Activated CD8-positive, alpha-beta memory T cell treated with anti-CD3 and anti-CD28 coated beads for 1 hour (primary cell): ENCODE data around the gene AQP5.

Experiments
- DNase-seq, 2 donors: peaks; one replicate each; pipeline ENCODE4 v3.0.0-alpha.2; 2020; ENCODE audit warnings: low read depth in 1 of 2; ENCODE audit errors: extremely low read depth in 1 of 2

Gene AQP5

DNA sequence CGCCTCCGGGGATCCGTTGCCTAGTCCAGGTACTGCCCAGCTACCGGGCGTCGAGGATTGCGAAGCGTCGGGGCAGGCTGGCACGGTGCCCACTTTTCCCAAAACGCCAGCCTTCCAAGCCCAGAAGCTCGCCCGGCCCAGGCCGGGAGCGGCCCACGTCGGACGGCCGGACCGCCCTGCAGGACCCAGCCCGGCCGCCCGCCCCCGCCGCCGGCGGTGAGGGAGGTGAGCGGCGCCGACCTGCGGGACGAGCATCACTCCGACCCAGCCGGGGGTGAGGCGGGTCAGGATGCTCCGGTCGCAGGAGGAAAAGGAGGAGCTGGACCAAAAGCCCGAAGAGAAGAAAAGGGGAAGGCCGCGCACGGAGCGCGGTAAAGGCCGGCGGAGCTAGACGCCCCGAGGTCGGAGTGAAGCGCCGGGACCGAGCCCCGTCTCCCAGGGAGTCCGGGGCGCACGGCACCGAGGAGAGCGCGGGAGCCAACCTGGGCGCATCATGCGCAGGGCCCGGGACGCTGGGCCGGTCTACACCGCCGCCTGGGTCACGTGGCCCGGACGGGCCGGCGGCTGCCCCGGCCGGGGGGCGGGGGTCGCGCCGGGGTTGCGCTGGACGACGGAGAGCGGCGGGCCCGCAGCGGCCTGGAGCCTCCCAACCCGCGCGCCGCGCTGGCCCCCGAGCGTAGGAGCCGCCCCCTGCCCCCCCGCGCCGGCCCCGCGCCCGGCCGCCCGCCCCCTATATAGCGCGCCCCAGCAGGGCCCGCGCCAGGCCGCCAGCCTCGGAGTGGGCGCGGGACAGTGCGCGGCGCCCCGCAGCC lies at the start of gene AQP5:
Gene AQP5 (plus strand): TSS at position 762 of the 812 bp plus-strand sequence. CDS start 146 bp downstream, outside the sequence.
- DNase-seq: no peak

DNA sequence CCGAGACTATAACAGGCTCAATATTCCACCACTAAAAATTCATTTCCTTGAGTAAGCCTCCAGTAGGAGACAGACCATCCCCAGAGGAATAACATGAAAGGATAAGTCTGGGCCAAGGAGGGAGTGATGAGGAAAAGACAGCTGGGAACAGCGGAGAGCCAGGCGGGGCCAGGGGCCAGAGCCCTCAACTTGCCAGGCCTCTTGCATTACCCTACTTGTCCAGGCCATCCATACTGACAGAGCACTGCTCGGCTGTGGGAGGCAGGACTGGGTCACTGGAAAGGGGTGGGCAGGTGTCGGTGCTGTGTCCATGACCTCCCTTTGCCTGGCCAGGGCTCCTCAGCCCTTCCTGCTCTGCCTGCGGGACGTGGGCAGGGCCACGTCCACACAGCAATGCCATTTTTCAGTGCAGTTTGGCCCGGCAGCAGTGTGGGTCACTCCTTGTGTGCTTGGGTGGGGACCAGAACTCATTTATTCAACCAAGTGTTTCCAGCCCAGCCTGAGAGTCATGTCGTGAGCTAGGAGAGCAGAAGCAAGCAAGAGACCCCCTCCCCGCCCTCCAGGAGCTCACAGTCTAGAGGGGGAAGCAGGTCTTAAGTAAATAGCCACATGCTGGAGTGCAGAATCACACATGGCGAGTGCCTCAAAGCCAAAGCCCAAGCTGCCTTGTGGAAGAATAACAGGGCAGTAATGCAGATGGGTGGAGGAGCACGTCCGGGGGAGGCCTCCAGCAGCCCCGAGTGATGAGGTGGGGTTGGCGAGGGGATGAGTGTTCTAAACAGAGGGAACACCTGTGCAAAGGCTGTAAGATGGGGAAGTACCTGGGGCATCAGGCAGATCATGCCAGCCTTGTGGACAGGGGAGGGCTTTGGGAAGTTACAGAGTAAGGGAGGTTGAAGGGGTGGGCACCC lies 49.1 kb upstream of the AQP5 start:
- DNase-seq: no peak

DNA sequence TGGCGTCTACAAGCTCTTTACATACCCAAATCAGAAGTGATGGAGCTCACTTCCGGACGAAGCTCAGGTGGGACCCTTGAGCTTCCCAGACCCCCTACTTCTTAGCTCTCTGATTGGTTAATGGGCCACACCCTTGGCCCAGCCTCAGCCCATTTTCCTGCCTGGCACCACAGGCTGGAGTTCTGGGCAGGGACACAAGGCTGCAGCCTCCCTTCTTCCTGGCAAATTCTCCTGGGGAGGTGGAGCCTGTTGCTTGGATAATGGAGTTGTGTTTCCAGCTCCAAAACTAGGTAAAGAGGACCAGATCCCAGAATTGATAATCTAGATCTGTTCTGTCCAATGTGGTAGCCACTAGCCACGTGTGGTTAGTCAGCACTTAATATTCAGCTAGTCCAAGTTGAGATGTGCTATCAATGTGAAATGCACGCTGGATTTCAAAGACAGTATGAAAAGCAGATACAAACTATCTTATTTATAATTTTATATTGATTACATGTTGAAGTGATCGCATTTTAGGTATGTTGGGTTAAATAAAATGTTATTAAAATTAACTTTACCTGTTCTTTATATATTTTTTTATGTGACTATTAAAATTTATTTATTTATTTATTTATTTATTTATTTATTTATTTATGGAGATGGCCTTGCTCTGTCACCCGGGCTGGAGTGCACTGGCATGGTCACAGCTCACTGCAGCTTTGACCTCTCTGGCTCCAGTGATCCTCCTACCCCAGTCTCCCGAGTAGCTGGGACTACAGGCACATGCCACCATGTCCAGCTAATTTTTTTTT lies 45.3 kb upstream of the AQP5 start:
- DNase-seq: no peak

DNA sequence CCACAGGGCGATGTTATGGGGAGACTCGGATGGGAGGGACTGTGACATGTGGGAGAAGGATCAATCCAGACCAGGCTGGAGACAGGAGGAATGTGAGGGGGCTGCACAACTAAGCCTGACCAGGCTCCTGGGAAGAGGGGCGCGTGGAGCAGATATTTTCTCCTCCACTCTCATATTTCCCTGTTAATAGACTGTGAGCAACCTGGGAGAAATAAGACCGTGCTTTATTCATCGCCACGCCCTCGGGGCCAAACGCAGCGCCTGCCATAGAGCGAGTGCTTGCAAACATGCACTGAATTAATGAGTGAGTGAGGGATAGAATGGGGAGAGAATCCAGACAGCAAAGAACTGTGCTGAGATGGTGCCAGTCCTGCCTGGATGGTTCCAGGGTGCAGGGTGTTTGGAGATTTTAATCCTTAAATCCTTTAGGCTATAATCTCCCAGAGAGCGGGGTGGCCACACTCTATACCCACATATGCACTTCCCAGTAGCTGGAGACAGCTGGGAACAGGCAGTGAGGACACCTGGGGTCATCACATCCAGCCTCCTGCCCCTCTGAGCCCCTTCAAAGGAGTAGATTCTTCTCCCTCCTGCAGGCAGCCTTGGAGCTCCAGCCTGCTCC lies 44.4 kb upstream of the AQP5 start:
- no peak for DNase-seq

DNA sequence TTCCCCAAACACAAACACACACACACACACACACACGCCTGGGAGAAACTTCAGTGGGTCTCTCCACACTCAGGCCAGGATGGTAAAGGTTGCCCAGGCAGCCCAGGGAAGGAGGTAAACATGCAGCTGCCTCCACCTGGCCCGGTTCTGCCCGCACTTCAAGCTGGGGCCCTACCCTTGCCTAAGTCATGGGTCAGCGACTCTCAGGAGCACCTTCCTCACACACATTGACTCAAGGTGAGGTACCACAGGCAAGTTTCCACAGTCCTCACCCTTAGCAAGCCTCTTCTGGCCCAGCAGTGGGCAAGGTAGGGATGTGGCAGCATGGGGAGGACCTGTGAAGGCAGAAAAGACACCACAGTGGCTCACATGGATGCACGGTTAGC lies 43.9 kb upstream of the AQP5 start:
- DNase-seq: no peak

DNA sequence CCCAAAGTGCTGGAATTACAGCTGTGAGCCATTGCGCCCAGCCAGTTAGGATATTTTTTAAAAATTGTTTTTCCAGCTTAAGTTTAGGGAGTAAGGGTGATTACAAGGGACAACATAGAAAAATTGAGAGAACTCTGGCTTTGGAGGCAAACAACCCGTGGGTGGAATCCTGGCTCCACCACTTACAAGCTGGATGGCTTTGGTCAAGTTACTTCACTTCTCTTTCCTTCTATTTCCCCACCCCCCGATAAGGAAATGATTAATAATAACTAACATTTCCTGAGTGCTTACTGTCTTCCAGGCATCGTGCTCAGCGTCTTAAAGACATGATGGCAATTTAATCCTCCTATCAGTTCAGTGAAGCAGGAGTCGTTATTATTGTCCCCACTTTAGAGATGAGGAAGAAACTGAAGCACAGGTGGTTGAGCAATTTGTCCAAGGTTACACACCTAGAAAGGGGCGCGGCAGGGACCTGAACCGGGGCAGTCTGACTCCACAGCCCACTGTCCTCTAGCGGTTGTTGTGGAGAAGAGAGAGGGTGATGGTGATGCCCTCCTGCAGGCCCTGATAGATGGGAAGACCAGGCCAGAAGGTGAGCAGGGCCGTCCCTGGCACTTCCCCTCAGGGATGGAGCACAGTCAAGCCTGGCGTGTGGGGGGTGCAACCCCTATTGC lies 41.3 kb upstream of the AQP5 start:
- DNase-seq: no peak

DNA sequence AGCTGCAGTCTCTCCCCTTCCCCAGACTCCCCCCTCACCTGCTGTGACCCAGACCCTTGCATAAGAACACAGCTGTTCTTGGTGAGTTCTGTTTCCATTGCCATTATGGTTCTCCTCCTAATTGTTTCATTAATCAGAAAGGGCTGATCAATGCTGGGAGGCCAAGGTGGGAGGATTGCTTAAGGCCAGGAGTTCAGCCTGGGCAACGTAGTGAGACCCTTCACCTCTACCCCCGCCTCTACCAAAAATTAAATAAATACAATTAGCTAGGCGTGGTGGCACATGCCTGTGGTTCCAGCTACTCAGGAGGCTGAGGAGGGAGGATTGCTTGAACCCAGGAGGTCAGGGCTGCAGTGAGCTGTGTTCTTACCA lies 40.8 kb upstream of the AQP5 start:
- DNase-seq: no peak

DNA sequence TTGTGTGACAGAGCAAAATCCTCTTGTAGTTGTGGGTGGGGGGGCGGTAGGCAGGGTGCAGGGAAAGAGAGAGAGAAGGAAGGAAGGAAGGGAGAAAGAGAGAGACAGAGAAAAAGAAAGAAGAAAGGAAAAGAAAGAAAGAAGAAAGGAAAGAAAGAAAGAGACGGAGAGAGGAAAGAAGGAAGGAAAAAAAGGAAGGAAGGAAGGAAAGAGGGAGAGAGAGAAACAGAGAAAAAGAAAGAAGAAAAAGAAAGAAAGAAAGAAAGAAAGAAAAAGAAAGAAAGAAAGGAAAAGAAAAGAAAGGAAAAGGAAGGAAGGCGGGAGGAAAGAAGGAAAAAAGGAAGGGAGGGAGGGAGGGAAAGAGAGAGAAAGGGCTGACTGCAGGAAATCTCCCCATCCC lies 40.4 kb upstream of the AQP5 start:
- no peak for DNase-seq

DNA sequence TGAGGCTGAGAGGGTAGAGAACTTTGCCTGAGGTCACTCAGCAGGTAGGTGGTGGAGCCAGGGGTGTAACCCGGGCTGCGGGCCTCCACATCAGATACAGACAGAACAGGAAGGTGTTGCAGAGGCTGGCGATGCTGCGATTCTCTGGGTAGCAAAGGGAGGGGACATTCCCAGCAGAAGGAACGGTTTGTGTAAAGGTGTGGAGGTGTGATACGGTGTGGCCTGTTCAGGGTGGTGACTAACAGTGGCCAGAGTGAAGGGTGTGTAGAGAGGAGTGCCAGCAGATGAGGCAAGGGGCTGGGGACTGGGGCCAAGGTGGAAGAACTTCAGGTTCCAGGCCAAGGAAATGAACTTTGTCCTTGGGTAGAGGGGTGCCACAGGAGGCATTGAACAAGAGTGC lies 39.7 kb upstream of the AQP5 start:
- no peak for DNase-seq

DNA sequence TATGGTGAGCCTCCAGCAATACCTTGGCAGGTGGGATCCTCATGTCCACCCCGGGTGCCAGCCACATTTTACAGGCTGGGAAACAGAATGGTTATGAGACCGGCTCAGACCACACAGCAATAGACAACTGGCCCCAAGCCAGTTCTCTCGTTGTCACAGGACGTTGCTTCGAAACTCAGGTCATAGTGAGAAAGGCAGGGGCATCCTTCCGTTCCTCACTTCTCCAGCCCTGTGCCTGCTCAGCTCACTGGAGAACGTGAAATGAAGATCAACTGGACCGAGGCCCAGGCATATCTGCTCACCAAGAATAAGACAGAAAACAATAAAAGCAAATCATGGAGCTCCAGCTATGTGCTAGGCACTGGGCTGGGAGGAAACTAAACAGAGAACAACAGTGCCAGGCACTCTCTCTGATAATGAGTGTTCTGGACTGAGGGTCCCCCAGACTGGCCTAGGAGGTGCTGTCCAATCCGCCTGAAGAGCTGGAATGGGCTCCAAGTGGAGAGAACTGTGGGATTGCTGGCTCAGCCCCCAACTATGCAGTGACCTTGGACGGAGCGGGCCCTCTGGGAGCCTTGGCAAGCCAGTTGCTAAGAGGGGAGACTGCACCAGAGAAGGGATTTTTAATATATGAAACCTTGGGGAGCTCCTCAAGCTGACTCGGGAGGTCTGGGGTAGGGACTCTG lies 39.2 kb upstream of the AQP5 start:
- DNase-seq: no peak

DNA sequence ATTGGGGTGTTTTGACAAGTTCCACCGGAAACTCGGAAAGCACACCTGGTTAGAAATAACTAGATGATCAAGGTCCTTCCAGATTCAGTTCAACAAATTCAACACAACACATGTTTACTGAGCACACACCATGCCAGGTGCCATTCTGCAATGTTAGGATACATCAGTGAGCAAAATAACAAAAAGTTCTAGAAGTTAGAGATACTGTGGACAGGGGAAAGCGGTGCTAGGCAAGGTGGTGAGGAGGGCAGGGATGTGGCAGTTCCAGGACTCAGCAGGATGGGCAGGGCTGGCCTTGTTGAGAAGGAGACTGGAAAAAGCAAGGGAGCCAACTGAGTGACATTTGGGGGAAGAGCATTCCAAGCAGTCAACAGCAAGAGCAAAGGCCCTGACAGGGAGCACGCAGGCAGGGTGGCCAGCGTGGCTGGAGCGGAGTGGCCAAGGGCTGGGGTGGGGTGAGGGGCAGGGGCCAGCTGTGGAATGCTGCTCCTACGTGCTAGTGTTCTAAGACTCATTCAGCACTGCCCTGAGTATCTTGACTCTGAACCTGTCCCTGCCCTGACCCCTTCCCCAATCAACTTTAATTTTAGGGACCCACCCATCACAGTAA lies 38.5 kb upstream of the AQP5 start:
- DNase-seq: no peak

DNA sequence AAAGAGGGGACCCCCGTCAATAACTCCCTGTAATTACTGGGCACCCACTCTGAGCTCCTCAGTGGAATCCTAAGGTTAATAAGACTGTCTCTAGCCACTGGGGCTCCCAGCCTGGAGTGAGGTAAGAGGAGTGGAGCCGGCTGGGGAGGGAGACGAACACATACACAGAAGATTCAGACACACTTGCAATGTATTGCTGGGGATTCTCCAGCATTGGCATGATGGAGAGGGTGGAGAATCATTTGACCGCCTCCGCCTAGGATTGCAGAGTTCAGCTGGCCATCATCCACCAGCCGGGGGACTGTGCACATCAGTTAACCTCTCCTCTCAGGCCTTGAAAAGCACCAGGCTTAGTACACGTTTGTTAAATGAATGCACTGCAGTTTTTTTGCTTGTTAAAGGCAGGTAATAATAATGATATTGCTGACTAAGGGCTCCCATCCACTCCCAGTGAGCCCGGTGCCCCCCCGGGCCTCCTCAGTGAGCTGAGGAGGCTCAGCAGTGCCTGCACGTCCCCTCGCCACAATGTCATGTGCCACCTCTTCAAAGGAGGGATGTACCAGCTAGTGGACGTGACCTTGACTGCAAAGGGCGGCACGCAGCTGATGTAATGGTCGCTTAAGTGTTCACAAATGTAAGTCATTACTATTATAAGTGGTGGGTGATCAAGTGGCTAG lies 37.7 kb upstream of the AQP5 start:
- DNase-seq: no peak

DNA sequence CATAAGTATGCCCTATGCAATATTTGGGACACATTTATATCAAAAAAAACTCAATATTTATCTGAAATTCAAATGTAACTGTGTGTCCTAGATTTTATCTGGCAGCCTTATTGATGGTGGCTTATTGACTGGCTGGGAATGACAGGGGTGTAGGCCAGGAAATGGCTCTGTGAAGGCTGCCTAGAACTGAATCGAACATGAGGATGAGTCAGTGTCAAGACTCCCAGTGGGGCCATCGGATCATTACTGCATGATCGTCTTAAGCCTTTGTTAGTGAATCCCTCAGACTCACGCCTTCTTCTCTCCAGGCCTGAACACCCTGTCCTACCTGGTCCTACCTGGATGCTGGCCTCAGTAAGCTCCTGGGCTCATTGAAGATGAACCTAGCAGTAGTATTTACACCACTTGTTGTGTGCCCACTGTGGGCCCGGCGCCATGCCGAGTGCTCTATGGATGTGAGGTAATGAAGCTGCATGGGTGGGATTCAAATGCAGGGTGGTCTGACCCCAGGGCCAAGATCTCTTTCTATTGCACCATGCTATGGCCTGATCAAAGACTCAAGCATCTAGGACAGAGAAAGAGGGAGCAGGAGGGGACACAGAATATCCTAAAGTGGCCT lies 36.9 kb upstream of the AQP5 start:
- DNase-seq: no peak

DNA sequence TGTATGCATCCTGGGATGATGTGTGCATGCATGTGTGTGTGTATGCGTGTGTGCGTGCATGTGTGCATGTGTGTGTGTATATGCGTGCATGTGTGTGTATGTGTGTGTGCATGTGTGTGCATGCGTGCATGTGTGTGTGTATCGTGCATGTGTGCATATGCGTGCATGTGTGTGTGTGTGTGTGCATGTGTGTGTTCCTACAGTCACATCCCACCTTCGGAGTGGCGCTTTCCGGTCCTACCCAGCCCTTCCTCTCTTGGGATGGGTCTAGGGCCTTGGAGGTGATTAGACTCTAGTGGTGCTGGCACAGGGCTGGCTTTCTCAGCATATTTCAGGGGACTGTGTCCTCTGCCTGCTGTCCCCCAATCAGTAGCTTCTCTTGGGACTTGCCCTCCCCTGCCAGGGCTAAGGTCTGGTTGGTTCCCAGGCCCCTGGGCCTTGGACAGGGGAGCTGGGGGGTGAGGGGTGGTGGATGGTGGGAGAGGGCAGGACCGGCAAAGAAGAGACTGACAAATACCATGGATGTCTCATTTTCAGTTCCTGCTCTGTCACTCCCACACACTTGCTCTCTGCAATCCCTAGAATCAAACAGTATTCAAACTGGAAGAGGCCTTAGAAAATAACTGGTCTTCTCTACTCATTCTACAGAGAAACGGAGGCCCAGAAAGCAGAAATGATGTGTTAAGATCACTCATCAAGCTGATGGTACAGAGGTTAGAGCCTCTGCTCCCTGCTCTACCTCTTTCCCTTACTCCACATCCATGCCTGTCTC lies 36.1 kb upstream of the AQP5 start:
- no peak for DNase-seq

DNA sequence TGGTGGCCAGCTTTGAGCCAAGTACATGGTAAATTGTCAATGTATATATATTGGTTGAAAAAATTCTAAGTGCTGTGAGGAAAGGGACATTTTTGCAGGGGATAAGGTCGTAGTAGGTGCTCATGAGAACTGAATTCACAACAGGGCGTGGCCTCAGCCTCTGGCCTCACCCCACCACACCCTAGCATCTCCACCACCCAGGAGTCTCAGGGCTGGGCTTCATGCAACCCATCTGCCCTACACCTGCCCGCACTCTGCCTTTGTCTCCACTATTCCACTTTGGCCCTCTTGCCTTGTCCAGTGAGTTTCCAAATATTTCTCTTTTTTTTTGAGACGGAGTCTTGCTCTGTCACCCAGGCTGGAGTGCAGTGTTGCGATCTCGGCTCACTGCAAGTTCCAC lies 33.2 kb upstream of the AQP5 start:
- DNase-seq: no peak

DNA sequence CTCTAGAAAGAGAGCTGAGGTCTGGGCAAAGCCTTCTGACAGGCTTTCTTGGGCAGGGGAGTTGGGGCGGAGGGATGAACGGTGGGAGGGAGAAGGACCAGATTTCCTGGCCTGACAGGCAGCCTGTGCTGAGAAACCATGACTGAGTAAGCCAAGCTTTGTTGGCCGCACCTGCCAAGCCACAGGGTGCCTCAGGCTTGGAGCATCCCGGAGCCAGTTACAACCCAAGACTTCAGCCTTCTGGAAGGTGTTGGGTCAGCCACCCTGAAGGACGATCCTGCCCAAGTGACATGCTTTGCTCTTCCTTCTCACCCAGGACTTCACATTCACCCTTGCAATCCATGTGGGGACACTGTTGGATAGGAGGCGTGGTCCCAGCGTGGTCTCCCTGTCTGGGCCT lies 32.1 kb upstream of the AQP5 start:
- DNase-seq: no peak

DNA sequence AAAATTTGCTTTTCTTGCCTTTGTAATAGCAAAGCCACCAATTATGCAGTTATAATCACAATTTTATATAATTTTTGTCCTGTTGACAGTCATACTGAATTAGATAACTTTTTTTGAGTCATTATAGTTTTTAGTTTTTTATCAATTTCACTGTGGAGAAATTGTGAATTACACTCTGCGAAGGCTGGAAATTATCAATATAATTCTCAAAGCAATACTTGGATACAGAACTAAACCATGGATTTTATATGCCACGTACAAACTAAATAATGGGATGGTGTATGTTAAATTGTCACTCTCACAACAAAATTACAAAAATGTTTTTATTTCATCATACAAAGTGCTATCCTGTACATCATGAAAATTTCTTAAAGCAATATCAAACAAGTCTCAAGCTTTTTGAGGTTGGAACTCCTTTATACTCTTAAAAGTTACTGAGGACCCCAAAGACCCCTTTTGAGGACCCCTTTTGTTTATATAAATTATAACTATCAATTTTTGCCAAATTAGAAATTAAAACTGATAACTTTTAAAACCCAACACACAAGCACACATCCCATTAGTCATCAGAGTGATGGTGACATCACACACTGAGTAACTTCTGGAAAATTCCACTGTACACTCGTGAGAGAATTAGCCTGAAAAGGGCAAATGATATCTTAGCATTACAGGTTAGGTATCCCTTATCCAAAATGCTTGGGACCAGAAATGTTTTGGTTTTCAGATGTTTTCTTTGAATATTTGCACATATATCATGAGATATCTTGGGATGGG lies 31.0 kb upstream of the AQP5 start:
- no peak for DNase-seq
